Measurements from ENCODE around the gene TRAM1L1. TPM values are rescaled to one million over a fixed set of nuclear protein-coding genes. Genes with fewer than 3 reads are reported as not detected.

The TRAM1L1 gene
- total RNA-seq, 1 experiment from 2014 or later, result 0.79 TPM

DNA sequence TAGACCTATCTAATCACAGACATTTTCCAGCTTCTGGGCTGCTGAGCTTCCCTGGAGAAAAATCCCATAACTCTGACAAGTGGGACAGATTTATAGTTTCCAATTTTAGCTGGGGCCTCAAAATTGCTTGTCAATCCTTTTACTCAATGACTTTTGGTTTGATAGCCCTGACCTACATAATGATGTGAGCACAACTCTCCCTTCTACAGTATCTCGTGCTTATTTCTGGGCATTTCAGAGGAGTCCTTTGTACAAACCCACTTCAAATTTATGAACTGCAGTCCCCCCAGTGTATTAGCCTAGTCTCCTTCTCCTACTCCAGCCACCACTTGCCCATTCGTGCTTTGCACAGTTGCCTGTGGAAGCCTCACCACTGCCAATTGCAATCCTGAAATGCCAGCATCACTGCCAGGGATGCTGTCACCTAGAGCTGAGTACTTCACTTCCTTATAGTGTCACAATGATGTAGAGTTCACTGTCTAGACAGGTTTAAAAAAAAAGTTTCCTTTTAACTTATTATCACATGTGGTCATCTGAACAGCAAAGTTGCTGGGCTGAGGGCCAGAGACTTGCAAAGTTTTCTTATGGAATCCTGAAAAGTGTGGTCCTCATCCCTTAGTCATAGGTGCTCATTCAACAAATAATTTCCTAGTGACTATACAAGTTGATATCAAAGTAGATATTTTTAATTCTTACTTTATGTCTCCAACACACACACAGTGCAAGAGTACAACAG is 21.2 kb downstream of the TRAM1L1 start:
- Histone ChIP-seq H3K23ac (ENCODE audit: insufficient read length, low read depth, low read length) (no peak overlapping the region), H2BK12ac (ENCODE audit: insufficient read length, low read depth, low read length) (no peak overlapping the region), H3K23me2 (ENCODE audit: insufficient read length, low read depth, low read length, poor library complexity, severe bottlenecking) (no peaks in the 10 kb centered on the region), H3K27me3 (ENCODE audit: insufficient read depth, low read length) (no peaks in the 10 kb centered on the region), H3T11ph (ENCODE audit: low read length) (no peak overlapping the region), H4K20me1 (ENCODE audit: control insufficient read depth, insufficient read depth, insufficient read length) (no peaks in the 10 kb centered on the region), H3K9ac (ENCODE audit: extremely low read depth, insufficient read length, low read length) (no peak overlapping the region), H4K91ac (ENCODE audit: insufficient read length, low read depth, low read length) (no peak overlapping the region), H3K4me2 (ENCODE audit: insufficient read depth, insufficient read length, low read length) (no peak overlapping the region), H3K4ac (ENCODE audit: low read depth, low read length) (no peak overlapping the region), H3K14ac (ENCODE audit: insufficient read depth, low read length) (no peak overlapping the region), H4K8ac (replicated peaks; ENCODE audit: insufficient read length, low read depth, low read length) (no peak overlapping the region), H2AFZ (ENCODE audit: low read length) (no peak overlapping the region), H3K4me1 (ENCODE audit: insufficient read depth, low read length) (no peaks in the 10 kb centered on the region), H2BK120ac (ENCODE audit: low read depth, low read length, poor library complexity, severe bottlenecking) (no peak overlapping the region), H3K56ac (ENCODE audit: insufficient read length, low read depth, low read length) (no peak overlapping the region), H2AK5ac (ENCODE audit: insufficient read length, low read length) (no peak overlapping the region), H2BK5ac (ENCODE audit: insufficient read length, low read length) (no peak overlapping the region), H2BK20ac (ENCODE audit: low read depth, low read length, poor library complexity, severe bottlenecking) (no peak overlapping the region), H3K79me2 (ENCODE audit: insufficient read depth, low read length) (no peaks in the 10 kb centered on the region), H3K79me1 (ENCODE audit: insufficient read depth, low read depth, low read length, poor library complexity, severe bottlenecking) (no peaks in the 10 kb centered on the region), H3K27ac (ENCODE audit: insufficient read length, low read depth, low read length) (no peak overlapping the region), H3K9me3 (ENCODE audit: control insufficient read depth, low read depth, low read length) (no peaks in the 10 kb centered on the region), H4K5ac (ENCODE audit: insufficient read length, low read depth, low read length) (no peak overlapping the region), H2BK15ac (ENCODE audit: low read depth, low read length) (no peak overlapping the region), H3K18ac (ENCODE audit: insufficient read length, low read depth, low read length) (no peak overlapping the region)
- Mint-ChIP-seq H3K9me3 (peaks cover 13 to 14% of the 10 kb centered on the region in 2 experiments; a peak in 4 of 5 replicates), H3K4me1 (no peaks in the 10 kb centered on the region), H3K27me3 (ENCODE audit: low read depth) (no peaks in the 10 kb centered on the region), H3K36me3 (ENCODE audit: insufficient read depth in 1 of 3, low read depth in 3 of 3) (peaks cover 0 to 15% (median 5%) of the 10 kb centered on the region in 3 experiments; a peak in 5 of 7 replicates), H3K4me3 (no peak overlapping the region), H3K27ac (no peak overlapping the region)
- no peak for DNase-seq
- WGBS (ENCODE audit: extremely low coverage, insufficient read length, low lambda C conversion rate), result no CpG with 5 or more reads among the region's 2 CpGs
- TF ChIP-seq, protein P1, sequence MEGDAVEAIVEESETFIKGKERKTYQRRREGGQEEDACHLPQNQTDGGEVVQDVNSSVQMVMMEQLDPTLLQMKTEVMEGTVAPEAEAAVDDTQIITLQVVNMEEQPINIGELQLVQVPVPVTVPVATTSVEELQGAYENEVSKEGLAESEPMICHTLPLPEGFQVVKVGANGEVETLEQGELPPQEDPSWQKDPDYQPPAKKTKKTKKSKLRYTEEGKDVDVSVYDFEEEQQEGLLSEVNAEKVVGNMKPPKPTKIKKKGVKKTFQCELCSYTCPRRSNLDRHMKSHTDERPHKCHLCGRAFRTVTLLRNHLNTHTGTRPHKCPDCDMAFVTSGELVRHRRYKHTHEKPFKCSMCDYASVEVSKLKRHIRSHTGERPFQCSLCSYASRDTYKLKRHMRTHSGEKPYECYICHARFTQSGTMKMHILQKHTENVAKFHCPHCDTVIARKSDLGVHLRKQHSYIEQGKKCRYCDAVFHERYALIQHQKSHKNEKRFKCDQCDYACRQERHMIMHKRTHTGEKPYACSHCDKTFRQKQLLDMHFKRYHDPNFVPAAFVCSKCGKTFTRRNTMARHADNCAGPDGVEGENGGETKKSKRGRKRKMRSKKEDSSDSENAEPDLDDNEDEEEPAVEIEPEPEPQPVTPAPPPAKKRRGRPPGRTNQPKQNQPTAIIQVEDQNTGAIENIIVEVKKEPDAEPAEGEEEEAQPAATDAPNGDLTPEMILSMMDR (conservative IDR thresholded peaks at IDR 0.05), result no peak

Data from H9 (cell line).